HS-5 (cell line): ENCODE data around the gene PPP4R3A.
"Not testable (repeated sequence)": the region's sequence is repeated elsewhere in the genome, so short reads cannot be mapped to it uniquely, and the experiment has no call there.

Source experiments
- DNase-seq: peaks from one replicate; pipeline ENCODE4 v3.0.0-alpha.2; 2012; ENCODE audit warnings: low read depth

The PPP4R3A gene

GRCh38 chr14:91438845-91439244 lies 71.3 kb downstream of the PPP4R3A start:
- DNase-seq: no peak

GRCh38 chr14:91436266-91436665 lies 73.8 kb downstream of the PPP4R3A start:
- not testable (repeated sequence) for DNase-seq

GRCh38 chr14:91429385-91429784 lies 80.7 kb downstream of the PPP4R3A start:
- DNase-seq: no peak

- DNase-seq: not testable (repeated sequence)
Observed at GRCh38 chr14:91428931-91429330, 81.2 kb downstream of the PPP4R3A start.

- not testable (repeated sequence) for DNase-seq
Observed at GRCh38 chr14:91425531-91425944, 84.6 kb downstream of the PPP4R3A start.

GRCh38 chr14:91424813-91425530 lies 85.1 kb downstream of the PPP4R3A start:
- no peak for DNase-seq

GRCh38 chr14:91420686-91421085 lies 89.4 kb downstream of the PPP4R3A start:
- no peak for DNase-seq

GRCh38 chr14:91419451-91419850 lies 90.7 kb downstream of the PPP4R3A start:
- DNase-seq: no peak

GRCh38 chr14:91419044-91419397 lies 91.1 kb downstream of the PPP4R3A start:
- no peak for DNase-seq

- DNase-seq: no peak
Observed at GRCh38 chr14:91418387-91419043, 91.6 kb downstream of the PPP4R3A start.

- DNase-seq: no peak
Observed at GRCh38 chr14:91417983-91418386, 92.1 kb downstream of the PPP4R3A start.

GRCh38 chr14:91417120-91417982 lies 92.8 kb downstream of the PPP4R3A start, which contains the start of gene CCDC88C:
TSS of gene CCDC88C (minus strand) at chr14:91417820. CDS start at chr14:91417690, 130 bp downstream.
- no peak for DNase-seq

- no peak for DNase-seq
Observed at GRCh38 chr14:91416744-91417119, 93.4 kb downstream of the PPP4R3A start.

- DNase-seq: no peak
Observed at GRCh38 chr14:91415794-91416743, 94.0 kb downstream of the PPP4R3A start.

GRCh38 chr14:91414475-91414833 lies 95.7 kb downstream of the PPP4R3A start:
- DNase-seq: no peak

- DNase-seq: no peak
Observed at GRCh38 chr14:91413547-91414474, 96.3 kb downstream of the PPP4R3A start.

GRCh38 chr14:91412939-91413338 lies 97.2 kb downstream of the PPP4R3A start:
- DNase-seq: no peak

- no peak for DNase-seq
Observed at GRCh38 chr14:91410771-91411536, 99.2 kb downstream of the PPP4R3A start.

GRCh38 chr14:91409928-91410718 lies 100.0 kb downstream of the PPP4R3A start:
- no peak for DNase-seq
